GM21576 (cell line): Measurements from ENCODE around the gene GLTP.
"Not testable (repeated sequence)": the region's sequence is repeated elsewhere in the genome, so short reads cannot be mapped to it uniquely, and the experiment has no call there.

Experiments
- ATAC-seq: cut with Tn5 transposase; IDR thresholded peaks from one replicate; pipeline ENCODE4 v1.9.1; 2021; ENCODE audit warnings: mild to moderate bottlenecking, moderate library complexity; ENCODE audit not compliant: unreplicated experiment

GLTP gene

DNA sequence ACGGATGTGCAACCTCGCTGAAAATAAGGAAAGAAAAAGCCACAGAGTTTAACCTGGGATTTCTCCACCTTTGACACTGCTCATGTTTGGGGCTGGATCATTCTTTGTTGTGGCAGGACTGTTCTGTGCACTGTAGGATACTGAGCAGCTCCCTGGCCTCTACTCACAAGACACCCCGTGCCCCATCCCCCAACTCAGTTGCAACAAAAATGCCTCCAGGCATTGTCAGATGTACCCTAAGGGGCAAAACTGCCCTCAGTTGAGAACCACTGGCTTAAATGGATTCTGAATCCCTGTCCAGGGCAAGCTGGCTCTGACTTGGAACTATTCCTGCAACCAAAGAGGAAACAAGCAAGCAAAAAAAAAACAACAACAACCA, 2.1 kb downstream of the GLTP start:
- ATAC-seq = no peak

- no peak for ATAC-seq
Measured at GRCh38 chr12:109877504-109878246, 2.7 kb downstream of the GLTP start.

- no peak for ATAC-seq
Measured at GRCh38 chr12:109876406-109876805, 3.9 kb downstream of the GLTP start.

DNA sequence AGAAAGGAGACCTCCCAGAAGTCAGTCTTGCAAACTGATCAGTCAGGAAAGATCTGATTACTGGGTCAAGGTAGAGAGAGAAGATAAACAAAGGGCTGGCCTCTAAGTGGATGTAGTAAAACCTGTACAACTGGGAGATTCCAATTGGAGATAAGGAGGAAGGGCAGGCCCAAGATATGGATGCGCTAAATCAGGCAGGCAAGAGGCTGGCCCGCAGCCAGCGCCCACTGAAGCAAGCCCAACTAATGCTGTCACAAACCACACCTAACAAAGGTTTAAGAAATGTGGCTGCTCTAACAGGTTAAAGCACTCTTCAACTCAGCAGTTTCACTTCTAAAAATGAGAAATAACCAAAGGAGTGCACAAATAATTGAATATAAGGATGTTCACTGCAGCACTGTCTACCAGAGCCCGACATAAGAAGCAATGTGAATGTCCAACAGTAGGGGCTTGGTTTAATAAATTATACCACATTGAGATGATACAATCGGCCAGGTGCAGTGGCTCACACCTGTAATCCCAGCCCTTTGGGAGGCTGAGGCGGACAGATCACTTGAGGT, 4.7 kb downstream of the GLTP start:
- no peak for ATAC-seq

DNA sequence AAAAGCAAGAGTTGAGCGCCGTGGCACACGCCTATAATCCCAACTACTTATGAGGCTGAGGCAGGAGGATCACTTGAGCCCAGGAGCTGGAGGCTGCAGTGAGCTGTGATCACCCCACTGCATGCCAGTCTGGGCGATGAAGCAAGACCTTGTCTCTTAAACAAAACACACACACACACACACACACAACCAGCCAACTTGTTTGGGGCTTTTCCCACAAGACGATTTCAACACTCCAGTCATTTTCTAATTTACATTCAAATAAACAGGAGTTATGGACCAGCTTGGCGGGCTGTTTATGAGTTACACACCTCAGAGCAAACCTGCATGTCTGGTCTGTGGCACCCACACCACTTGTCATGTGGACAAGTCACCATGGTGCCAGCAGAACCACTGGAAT, 6.7 kb downstream of the GLTP start:
- ATAC-seq = no peak

GRCh38 chr12:109871668-109872314, 8.6 kb downstream of the GLTP start:
- ATAC-seq = no peak

DNA sequence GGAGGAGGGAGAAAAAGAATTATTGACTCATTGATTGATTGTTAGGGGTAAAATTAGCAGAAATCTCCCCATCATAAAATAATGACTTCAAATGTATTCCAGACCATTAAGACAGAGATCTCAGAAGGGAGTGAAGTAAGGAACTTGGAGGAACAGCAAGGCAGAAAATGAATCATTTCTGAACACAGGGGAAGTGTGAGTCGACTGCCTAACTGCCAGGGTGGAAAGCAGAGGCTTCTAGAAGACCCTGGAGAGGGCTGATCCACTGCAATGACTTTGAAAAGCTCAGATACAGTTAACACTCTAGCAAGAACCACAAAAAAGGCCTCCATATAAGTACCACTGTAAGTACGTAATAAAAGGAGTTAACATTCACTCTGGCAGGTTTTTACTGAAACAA, 9.7 kb downstream of the GLTP start:
- ATAC-seq = no peak

GRCh38 chr12:109868182-109869051, 11.9 kb downstream of the GLTP start:
- no peak for ATAC-seq

DNA sequence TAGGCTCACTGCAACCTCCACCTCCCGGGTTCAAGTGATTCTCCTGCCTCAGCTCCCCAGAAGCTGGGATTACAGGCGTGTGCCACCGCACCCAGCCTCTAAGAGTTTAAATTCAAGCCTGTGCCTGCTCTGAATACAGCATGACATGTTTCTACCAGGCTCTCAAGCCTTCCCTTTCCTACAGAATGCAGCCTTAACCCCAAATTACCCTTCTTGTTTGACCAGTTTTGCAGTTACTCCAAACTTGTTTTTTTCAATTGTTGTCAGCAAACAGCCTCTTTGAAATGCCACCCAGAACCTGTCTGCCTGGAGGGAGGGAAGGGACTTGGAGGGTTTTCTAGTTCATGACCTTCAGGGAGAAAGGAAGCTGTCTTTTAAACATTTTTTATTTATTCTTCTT, 15.4 kb downstream of the GLTP start:
- no peak for ATAC-seq

- no peak for ATAC-seq
Measured at GRCh38 chr12:109863847-109864712, 16.3 kb downstream of the GLTP start.

DNA sequence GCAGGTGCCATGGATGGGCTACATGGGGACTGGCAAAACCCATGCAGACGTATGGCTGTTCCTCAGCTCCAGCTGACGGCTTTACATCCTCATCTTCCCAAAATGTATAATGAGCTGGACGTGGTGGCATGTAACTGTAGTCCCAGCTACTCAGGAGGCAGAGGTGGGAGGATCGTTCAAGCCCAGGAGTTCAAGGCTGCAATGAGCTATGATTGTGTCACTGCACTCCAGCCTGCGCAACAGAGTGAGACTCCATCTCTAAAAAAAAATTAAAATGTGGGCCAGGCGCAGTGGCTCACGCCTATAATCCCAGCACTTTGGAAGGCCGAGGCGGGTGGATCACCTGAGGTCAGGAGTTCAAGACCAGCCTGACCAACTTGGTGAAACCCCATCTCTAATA, 17.9 kb downstream of the GLTP start:
- not testable (repeated sequence) for ATAC-seq

- ATAC-seq = no peak
Measured at GRCh38 chr12:109861689-109862314, 18.5 kb downstream of the GLTP start.

DNA sequence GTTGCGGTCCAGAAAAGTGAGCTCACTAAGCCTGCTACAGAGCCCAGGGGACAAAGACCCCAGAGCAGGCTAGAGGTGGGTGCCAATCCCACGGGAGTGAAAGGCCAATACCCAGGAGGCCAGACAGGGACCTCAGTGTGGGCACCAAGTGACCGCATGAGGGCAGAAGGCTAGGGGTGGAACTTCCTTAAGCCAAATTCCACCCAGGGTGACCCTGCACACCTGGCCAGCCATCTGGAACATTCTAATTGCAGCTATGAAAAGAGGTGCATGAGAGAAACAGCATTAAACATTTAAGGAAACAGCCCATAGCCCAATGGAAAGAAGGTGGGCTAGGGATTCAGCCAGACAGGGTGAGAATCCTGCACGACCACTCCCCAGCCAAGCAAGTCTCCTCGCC, 19.4 kb downstream of the GLTP start:
- no peak for ATAC-seq

- ATAC-seq = no peak
Measured at GRCh38 chr12:109858764-109859163, 21.6 kb downstream of the GLTP start.

GRCh38 chr12:109857715-109858114, 22.6 kb downstream of the GLTP start:
- ATAC-seq = no peak

- ATAC-seq = no peak
Measured at GRCh38 chr12:109855377-109855776, 25.0 kb downstream of the GLTP start.

GRCh38 chr12:109850518-109850917, 29.8 kb downstream of the GLTP start:
- ATAC-seq = not testable (repeated sequence)

DNA sequence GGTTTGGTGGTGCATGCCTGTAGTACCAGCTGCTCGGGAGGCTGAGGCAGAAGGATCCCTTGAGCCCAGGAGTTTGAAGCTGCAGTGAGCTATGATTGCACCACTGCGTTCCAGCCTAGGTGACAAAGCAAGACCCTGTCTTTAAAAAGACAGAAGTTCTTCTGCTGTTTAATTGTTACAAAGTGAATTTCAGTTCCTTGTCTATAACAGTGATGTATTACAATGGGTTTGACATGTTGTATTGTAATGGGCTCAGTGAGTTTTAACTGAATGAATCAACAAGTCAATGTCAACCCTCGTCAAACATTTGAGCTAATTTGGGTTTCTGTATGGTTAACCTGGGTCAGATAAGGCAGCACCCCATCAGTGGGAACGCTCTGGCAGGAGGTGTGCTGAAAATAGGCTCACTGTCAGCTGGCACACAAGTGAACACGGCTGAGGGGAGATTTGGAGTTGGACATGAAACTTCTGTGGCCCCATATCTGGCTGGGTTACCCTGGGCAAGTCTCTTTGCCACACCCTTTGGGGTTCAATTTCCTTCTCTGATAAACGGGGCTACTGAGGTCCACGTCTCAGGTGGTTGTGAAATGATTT, 33.1 kb downstream of the GLTP start:
- no peak for ATAC-seq

GRCh38 chr12:109845824-109846205, 34.5 kb downstream of the GLTP start:
- no peak for ATAC-seq
